Colonic mucosa (tissue), 4 donors: ENCODE data around the gene CHURC1. TPM values are rescaled to one million over a fixed set of nuclear protein-coding genes. Genes with fewer than 3 reads are reported as not detected.

Experiments used
- DNase-seq: peaks from one replicate; pipeline ENCODE4 v3.0.0-alpha.2; 2020
- H3K27ac ChIP-seq: fragments of 200-600 bp; one replicate; pipeline ENCODE4 v1.8.0; 2021
- H3K27me3 ChIP-seq: fragments of 200-600 bp; one replicate; pipeline ENCODE4 v1.8.0; 2021
- H3K36me3 ChIP-seq: fragments of 200-600 bp; one replicate; pipeline ENCODE4 v1.8.0; 2021
- H3K4me1 ChIP-seq: fragments of 200-600 bp; one replicate; pipeline ENCODE4 v1.8.0; 2021; ENCODE audit warnings: mild to moderate bottlenecking
- H3K4me3 ChIP-seq: fragments of 200-600 bp; one replicate; pipeline ENCODE4 v1.8.0; 2021
- H3K9ac ChIP-seq, 2 donors: one replicate each; pipeline ENCODE4 v1.7.0; 2013; ENCODE audit warnings: control low read depth in 2 of 2, low read depth in 2 of 2, low read length in 2 of 2
- H3K9me3 ChIP-seq: fragments of 200-600 bp; one replicate; pipeline ENCODE4 v1.8.0; 2021
- intact Hi-C: fragments of 100-400 bp; cut with DNase I; formaldehyde crosslinking; loops from one replicate; pipeline ENCODE4 v1.14.1; 2022
- total RNA-seq, 2 donors: library from RNA; stranded (reverse); fragmentation: NEBNext Ultra II Directional in 1 of 2; extraction: Animal tissue kit (Norgen Biotek cat#: 25700) in 1 of 2; gene quantifications; one replicate each; pipeline ENCODE4 v1.2.1, GENCODE V29; 2021
- TF ChIP-seq, protein P1 (sequence below): fragments of 200-600 bp; IDR thresholded peaks from one replicate; pipeline ENCODE4 v1.8.0; 2022; ENCODE audit warnings: antibody characterized with exemption, mild to moderate bottlenecking
- donor health status: healthy.
- donor health status: DM: no; HTN: no; CAD: no.
- donor health status: DM: no; HTN: no; CAD: no.

CHURC1 gene
- total RNA-seq, 2 donors from 2014 or later, result 46.5 to 57.7 TPM

DNA sequence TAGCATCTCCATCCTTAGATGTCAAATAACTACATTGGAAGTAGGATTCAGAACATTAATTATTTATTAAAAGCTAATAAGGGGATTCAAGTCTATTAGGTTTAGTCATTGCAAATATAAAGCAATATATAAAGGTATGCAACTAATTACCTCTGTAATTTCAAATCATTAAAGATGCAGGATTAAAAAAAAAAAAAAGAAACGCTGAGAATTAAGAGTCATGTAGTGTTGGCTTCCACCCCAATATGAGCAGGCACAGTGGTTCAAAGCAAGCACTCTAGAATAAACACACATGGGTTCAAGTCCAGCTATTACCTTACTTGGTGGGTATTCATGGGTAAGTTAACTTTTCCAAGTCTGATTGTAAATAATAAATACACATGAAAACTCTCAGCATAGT, 45.4 kb upstream of the CHURC1 start:
- no peak for DNase-seq
- intact Hi-C loops, result no loop called here
- Histone ChIP-seq H3K27ac (no peak overlapping the region), H3K36me3 (no peaks in the 10 kb centered on the region), H3K4me1 (no peaks in the 10 kb centered on the region), H3K9ac (no peak overlapping the region), H3K9me3 (no peaks in the 10 kb centered on the region), H3K27me3 (no peaks in the 10 kb centered on the region), H3K4me3 (no peak overlapping the region)
- TF ChIP-seq, protein P1, sequence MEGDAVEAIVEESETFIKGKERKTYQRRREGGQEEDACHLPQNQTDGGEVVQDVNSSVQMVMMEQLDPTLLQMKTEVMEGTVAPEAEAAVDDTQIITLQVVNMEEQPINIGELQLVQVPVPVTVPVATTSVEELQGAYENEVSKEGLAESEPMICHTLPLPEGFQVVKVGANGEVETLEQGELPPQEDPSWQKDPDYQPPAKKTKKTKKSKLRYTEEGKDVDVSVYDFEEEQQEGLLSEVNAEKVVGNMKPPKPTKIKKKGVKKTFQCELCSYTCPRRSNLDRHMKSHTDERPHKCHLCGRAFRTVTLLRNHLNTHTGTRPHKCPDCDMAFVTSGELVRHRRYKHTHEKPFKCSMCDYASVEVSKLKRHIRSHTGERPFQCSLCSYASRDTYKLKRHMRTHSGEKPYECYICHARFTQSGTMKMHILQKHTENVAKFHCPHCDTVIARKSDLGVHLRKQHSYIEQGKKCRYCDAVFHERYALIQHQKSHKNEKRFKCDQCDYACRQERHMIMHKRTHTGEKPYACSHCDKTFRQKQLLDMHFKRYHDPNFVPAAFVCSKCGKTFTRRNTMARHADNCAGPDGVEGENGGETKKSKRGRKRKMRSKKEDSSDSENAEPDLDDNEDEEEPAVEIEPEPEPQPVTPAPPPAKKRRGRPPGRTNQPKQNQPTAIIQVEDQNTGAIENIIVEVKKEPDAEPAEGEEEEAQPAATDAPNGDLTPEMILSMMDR, result no peak

DNA sequence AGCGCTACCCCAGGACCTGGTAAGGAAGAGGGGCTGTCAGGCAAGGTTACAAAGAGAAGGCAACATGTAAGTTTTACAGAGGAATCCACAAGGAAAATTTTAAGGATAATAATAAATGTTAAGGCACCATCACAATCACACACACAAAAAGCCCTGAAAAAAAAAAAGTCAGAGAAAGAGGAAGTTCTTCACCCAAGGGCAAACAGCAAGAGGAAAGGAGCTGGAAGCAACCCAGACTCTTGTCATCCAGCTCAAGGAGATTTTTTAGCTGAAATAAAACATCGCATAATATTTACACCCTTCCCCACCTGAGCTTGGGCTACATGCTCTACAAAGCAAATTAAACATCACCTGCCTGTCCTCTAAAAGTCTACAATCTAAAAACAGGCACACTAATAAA, 44.1 kb upstream of the CHURC1 start:
- H3K4me3 ChIP-seq, result no peak overlapping the region
- intact Hi-C loops, result no loop called here
- H3K9me3 ChIP-seq, result no peaks in the 10 kb centered on the region
- H3K9ac ChIP-seq, result no peak overlapping the region
- no peaks in the 10 kb centered on the region for H3K4me1 ChIP-seq
- no peak for DNase-seq
- no peaks in the 10 kb centered on the region for H3K27me3 ChIP-seq
- H3K27ac ChIP-seq, result no peak overlapping the region
- no peaks in the 10 kb centered on the region for H3K36me3 ChIP-seq
- TF ChIP-seq, protein P1, result no peak

DNA sequence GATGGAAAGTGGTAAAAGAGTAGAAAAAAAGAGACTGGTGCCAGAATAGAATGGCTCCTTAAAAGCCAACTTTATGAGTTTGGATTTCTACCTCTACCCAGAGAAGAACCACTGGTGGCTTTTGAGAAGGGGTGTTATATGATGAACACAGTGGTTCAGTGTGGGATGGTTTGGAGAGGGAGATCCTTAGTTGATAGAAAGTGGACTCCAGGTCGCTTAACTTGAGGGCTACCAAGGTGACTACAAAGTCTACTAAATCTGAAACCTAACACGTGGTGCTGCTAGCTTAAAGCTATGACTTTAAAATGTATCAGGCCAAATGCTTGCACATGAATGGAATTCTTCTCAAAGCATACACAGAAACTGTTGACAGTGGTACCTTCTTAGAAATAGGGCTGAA, 42.9 kb upstream of the CHURC1 start:
- Histone ChIP-seq H3K4me1 (no peaks in the 10 kb centered on the region), H3K27ac (no peak overlapping the region), H3K27me3 (no peaks in the 10 kb centered on the region), H3K36me3 (no peaks in the 10 kb centered on the region), H3K4me3 (no peak overlapping the region), H3K9ac (no peak overlapping the region), H3K9me3 (no peaks in the 10 kb centered on the region)
- intact Hi-C loops, result no loop called here
- no peak for DNase-seq
- TF ChIP-seq, protein P1, result no peak

DNA sequence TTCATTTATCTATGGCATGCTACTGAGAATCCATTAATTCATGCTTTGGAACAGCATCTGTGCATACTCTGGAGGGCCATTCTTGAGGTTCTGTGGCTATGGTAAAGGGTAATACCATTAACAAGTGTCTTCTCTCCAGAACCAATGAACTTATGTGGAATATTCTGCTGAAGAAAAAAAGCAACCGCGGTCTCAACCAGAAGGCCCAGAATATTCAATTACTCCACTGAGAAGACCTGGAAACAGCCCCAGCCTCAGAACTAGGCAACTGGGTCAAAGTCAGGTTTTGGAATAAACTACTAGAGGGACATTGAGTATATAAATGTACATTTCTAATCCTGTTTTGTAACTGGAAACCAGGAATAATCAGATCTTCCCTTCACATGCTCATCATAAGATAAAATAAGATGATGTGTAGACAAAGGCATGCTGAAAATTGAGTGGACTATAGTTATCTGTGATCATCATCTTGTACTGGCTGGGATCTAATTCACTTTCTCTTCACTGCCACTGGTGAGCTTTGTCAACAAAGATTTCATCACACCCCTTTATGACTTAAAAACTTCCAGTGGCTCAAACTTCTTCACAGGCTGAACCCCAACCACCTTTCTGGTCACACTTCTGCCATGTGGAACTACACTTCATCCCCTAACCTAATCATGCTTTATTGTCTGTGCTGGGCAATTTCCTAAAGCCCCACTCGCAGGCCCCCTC, 40.6 kb upstream of the CHURC1 start:
- TF ChIP-seq, protein P1, result no peak
- peaks cover under 1% of the 10 kb centered on the region for H3K27me3 ChIP-seq
- H3K9ac ChIP-seq, result no peak overlapping the region
- H3K9me3 ChIP-seq, result no peaks in the 10 kb centered on the region
- H3K36me3 ChIP-seq, result no peaks in the 10 kb centered on the region
- H3K4me3 ChIP-seq, result no peak overlapping the region
- no peak for DNase-seq
- intact Hi-C loops, result no loop called here
- H3K4me1 ChIP-seq, result no peaks in the 10 kb centered on the region
- H3K27ac ChIP-seq, result no peak overlapping the region

DNA sequence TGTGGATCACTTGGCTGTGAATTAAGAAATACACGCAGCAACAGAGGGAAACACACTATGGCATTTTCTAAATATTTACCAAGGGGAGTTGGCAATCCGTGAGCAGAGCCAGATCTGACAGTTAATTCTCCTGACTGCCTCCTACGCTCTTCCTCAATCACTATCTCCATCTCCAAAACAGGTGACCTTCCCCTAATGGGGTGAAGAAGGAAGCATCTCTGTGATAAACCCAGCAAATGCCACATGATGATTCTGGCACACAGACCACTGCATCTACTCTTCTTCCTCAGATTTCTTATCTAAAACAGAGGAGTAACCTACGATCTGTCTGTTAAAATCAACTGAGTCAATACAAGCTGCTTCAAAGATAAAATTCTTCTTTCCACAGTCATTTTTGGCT, 38.9 kb upstream of the CHURC1 start:
- intact Hi-C loops, result no loop called here
- no peak overlapping the region for H3K27ac ChIP-seq
- H3K36me3 ChIP-seq, result no peaks in the 10 kb centered on the region
- H3K4me3 ChIP-seq, result no peak overlapping the region
- DNase-seq, result no peak
- no peaks in the 10 kb centered on the region for H3K9me3 ChIP-seq
- H3K4me1 ChIP-seq, result no peaks in the 10 kb centered on the region
- H3K27me3 ChIP-seq, result peaks cover 7% of the 10 kb centered on the region
- H3K9ac ChIP-seq, result no peak overlapping the region
- TF ChIP-seq, protein P1, result no peak
